HG03095 (cell line): ENCODE results near the gene TINCR.

Experiments used
- ATAC-seq: cut with Tn5 transposase; IDR thresholded peaks from one replicate; pipeline ENCODE4 v1.9.1; 2021; ENCODE audit warnings: moderate library complexity; ENCODE audit not compliant: unreplicated experiment

TINCR gene

DNA sequence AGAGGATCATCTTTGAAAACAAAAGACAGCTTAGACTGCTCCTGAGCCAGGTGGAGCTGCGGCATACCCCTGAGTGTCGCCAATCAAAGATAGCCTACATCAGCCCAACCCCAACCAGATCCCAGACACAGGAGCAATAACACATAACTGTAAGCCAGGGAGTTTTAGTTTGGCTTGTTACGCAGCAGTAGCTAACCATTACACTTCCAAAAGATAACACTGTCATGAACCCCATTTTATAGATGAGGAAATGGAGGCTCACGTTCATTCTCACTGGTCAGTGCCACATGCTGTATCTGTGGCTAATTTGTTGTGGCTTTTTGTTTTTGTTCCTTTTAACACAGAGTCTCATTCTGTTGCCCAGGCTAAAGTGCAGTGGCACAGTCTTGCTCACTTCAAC is 47.3 kb downstream of the TINCR start:
- ATAC-seq = no peak

DNA sequence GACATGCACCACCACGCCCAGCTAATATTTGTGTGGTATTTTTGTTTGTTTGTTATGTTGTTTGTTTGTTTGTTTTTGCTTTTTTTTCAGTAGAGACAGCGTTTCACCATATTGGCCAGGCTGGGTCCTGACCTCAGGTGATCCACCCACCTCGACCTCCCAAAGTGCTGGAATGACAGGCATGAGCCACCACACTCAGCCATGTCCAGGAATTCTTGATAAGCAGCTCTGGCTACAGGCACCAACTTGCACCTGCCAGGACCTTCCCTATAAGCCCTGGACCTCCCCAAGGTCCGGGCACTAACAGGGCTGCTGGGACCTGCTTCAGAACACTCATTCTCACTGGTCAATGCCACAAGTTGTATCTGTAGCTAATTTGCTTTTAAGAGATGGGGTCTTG is 48.7 kb downstream of the TINCR start:
- ATAC-seq = no peak

GRCh38 chr19:5515737-5516136 is 52.0 kb downstream of the TINCR start:
- no peak for ATAC-seq

GRCh38 chr19:5514001-5514400 is 53.8 kb downstream of the TINCR start:
- no peak for ATAC-seq

GRCh38 chr19:5512715-5513114 is 55.0 kb downstream of the TINCR start:
- ATAC-seq = no peak
